Endothelial cell of umbilical vein (primary cell): ENCODE measurements around the gene C6orf132.

Source experiments
- FOS ChIP-seq: IDR thresholded peaks from 2 replicates; pipeline ENCODE4 v1.6.1; 2011; ENCODE audit warnings: mild to moderate bottlenecking, low read length, moderate library complexity, borderline replicate concordance; ENCODE audit not compliant: insufficient read depth
- MAX ChIP-seq: IDR thresholded peaks from 2 replicates; pipeline ENCODE4 v1.6.1; 2011; ENCODE audit not compliant: insufficient read depth, insufficient read length
- TF ChIP-seq, protein P1 (sequence below), 2 donors: IDR thresholded peaks; 1 replicate in 1 of 2; 2 replicates in 1 of 2; pipeline ENCODE4 v1.5.1; 2011; ENCODE audit warnings: low read length in 2 of 2, mild to moderate bottlenecking in 2 of 2, moderate library complexity in 2 of 2, control low read depth in 1 of 2, inconsistent platforms in 1 of 2, low read depth in 1 of 2; ENCODE audit not compliant: insufficient read depth in 1 of 2; ENCODE audit errors: extremely low read depth in 1 of 2

DNA sequence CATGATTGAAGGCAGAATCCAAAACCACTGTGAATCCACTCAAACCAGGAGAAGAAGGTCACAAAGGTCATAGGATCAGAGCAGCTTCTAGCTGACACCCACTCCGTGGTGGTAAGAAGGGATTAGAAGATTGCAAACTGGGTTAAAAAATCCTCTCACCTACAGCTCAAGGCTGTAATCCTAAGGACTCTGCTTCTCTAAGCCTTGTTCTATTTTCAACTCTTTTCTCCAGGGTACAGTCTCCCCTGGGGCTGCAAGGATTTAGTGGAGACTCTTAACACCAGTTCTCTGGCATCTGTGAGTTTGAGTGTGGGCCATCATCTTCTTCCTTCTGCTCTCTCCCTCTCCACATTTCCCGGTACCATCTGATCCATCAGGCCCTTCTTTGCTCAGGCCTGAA is 30.7 kb upstream of the C6orf132 start, which contains the start of gene GUCA1A:
- TF ChIP-seq MAX: no peak
- TF ChIP-seq, protein P1, sequence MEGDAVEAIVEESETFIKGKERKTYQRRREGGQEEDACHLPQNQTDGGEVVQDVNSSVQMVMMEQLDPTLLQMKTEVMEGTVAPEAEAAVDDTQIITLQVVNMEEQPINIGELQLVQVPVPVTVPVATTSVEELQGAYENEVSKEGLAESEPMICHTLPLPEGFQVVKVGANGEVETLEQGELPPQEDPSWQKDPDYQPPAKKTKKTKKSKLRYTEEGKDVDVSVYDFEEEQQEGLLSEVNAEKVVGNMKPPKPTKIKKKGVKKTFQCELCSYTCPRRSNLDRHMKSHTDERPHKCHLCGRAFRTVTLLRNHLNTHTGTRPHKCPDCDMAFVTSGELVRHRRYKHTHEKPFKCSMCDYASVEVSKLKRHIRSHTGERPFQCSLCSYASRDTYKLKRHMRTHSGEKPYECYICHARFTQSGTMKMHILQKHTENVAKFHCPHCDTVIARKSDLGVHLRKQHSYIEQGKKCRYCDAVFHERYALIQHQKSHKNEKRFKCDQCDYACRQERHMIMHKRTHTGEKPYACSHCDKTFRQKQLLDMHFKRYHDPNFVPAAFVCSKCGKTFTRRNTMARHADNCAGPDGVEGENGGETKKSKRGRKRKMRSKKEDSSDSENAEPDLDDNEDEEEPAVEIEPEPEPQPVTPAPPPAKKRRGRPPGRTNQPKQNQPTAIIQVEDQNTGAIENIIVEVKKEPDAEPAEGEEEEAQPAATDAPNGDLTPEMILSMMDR (IDR thresholded peaks at IDR 0.05; ENCODE audit: extremely low read depth in 1 of 2, insufficient read depth in 1 of 2, low read depth in 1 of 2, low read length in 2 of 2): no peak
- TF ChIP-seq FOS: no peak
